CD14-positive monocyte (primary cell): ENCODE measurements around the gene ZBTB3. TPM values are rescaled to one million over a fixed set of nuclear protein-coding genes. Genes with fewer than 3 reads are reported as not detected.
"Not testable (repeated sequence)": the region's sequence is repeated elsewhere in the genome, so short reads cannot be mapped to it uniquely, and the experiment has no call there.

Experiments
- DNase-seq, 3 donors: peaks; one replicate each; pipeline ENCODE4 v3.0.0-alpha.2; 2011 to 2022
- H2AFZ ChIP-seq: 2 replicates; pipeline ENCODE4 v1.6.0; 2012; ENCODE audit warnings: mild to moderate bottlenecking, low read depth, low read length, inconsistent platforms; ENCODE audit not compliant: insufficient read depth, poor library complexity, severe bottlenecking
- H3K27ac ChIP-seq, 2 donors: 1 replicate in 1 of 2; 2 replicates in 1 of 2; pipeline ENCODE4 v1.5.1; 2012 to 2013; ENCODE audit warnings: low read length in 2 of 2, control low read depth in 1 of 2, inconsistent platforms in 1 of 2, low read depth in 1 of 2, mild to moderate bottlenecking in 1 of 2
- H3K27me3 ChIP-seq, 2 donors: one replicate each; pipeline versions ENCODE4 v1.6.0 to v1.6.1; 2011 to 2013; ENCODE audit warnings: low read length in 2 of 2; ENCODE audit not compliant: control insufficient read depth in 2 of 2, insufficient read depth in 2 of 2
- H3K36me3 ChIP-seq, 2 donors: replicated peaks in 1 of 2; 1 replicate in 1 of 2; 2 replicates in 1 of 2; pipeline versions ENCODE4 v1.5.1 to v1.6.1; 2012 to 2013; ENCODE audit warnings: low read length in 2 of 2, control low read depth in 1 of 2, inconsistent platforms in 1 of 2, mild to moderate bottlenecking in 1 of 2; ENCODE audit not compliant: insufficient read depth in 2 of 2, control insufficient read depth in 1 of 2
- H3K4me1 ChIP-seq, 2 donors: 1 replicate in 1 of 2; 2 replicates in 1 of 2; pipeline versions ENCODE4 v1.5.1 to v1.6.1; 2012 to 2013; ENCODE audit warnings: low read length in 2 of 2, control low read depth in 1 of 2, inconsistent platforms in 1 of 2, mild to moderate bottlenecking in 1 of 2, moderate library complexity in 1 of 2; ENCODE audit not compliant: insufficient read depth in 2 of 2, control insufficient read depth in 1 of 2
- H3K4me2 ChIP-seq: replicated peaks from 2 replicates; pipeline ENCODE3; 2012; ENCODE audit warnings: low read length, moderate library complexity, mild to moderate bottlenecking; ENCODE audit not compliant: poor library complexity, severe bottlenecking; ENCODE audit errors: extremely low read depth
- H3K4me3 ChIP-seq, 3 experiments: fragments of 200-600 bp in 1 of 3; sonication (generic) in 1 of 3; replicated peaks in 1 of 3; 1 replicate in 2 of 3; 2 replicates in 1 of 3; pipeline ENCODE4 v1.5.1; 2011 to 2013; ENCODE audit warnings: low read length in 3 of 3, mild to moderate bottlenecking in 3 of 3, control low read depth in 2 of 3, low read depth in 2 of 3, inconsistent platforms in 1 of 3, moderate library complexity in 1 of 3
- H3K79me2 ChIP-seq: 2 replicates; pipeline ENCODE4 v1.6.0; 2012; ENCODE audit warnings: mild to moderate bottlenecking, control low read depth, inconsistent platforms, low read length, moderate library complexity; ENCODE audit not compliant: insufficient read depth
- H3K9ac ChIP-seq: 2 replicates; pipeline ENCODE4 v1.6.0; 2017; ENCODE audit warnings: low read length, mild to moderate bottlenecking; ENCODE audit not compliant: insufficient read depth, poor library complexity, severe bottlenecking
- H3K9me3 ChIP-seq, 2 donors: replicated peaks in 1 of 2; 1 replicate in 1 of 2; 2 replicates in 1 of 2; pipeline versions ENCODE4 v1.5.1 to v1.6.1; 2012 to 2013; ENCODE audit warnings: low read length in 2 of 2, control low read depth in 1 of 2; ENCODE audit not compliant: control insufficient read depth in 1 of 2, insufficient read depth in 1 of 2
- H4K20me1 ChIP-seq: 2 replicates; pipeline ENCODE4 v1.6.0; 2012; ENCODE audit warnings: mild to moderate bottlenecking, low read length, control low read depth, moderate library complexity; ENCODE audit not compliant: insufficient read depth
- H3K27ac Mint-ChIP-seq, 7 donors: one replicate each; pipeline ENCODE4 v1.8.0; 2020; ENCODE audit warnings: mild to moderate bottlenecking in 7 of 7, mixed read lengths in 7 of 7, moderate library complexity in 6 of 7, inconsistent platforms in 2 of 7
- H3K27me3 Mint-ChIP-seq, 3 donors: one replicate each; pipeline ENCODE4 v1.8.0; 2021 to 2022; ENCODE audit warnings: low read depth in 3 of 3, mild to moderate bottlenecking in 3 of 3, mixed read lengths in 3 of 3, moderate library complexity in 3 of 3, inconsistent platforms in 1 of 3
- H3K36me3 Mint-ChIP-seq, 2 donors: one replicate each; pipeline ENCODE4 v1.8.0; 2020; ENCODE audit warnings: mixed read lengths in 2 of 2, inconsistent platforms in 1 of 2, mild to moderate bottlenecking in 1 of 2
- H3K4me1 Mint-ChIP-seq: one replicate; pipeline ENCODE4 v1.8.0; 2020; ENCODE audit warnings: mild to moderate bottlenecking, mixed read lengths
- H3K4me3 Mint-ChIP-seq, 2 donors: one replicate each; pipeline ENCODE4 v1.8.0; 2020; ENCODE audit warnings: mild to moderate bottlenecking in 2 of 2, mixed read lengths in 2 of 2, moderate library complexity in 1 of 2
- H3K9me3 Mint-ChIP-seq, 7 donors: one replicate each; pipeline ENCODE4 v1.8.0; 2020 to 2022; ENCODE audit warnings: mixed read lengths in 7 of 7, mild to moderate bottlenecking in 6 of 7, moderate library complexity in 6 of 7, inconsistent platforms in 2 of 7
- CTCF ChIP-seq: fragments of 200-600 bp; IDR thresholded peaks from one replicate; pipeline ENCODE4 v1.8.0; 2022; ENCODE audit warnings: antibody characterized with exemption, mild to moderate bottlenecking
- WGBS: methylation state at CpG from one replicate; pipeline ENCODE4 v1.1.5; 2013; ENCODE audit warnings: missing lambda C conversion rate; ENCODE audit not compliant: insufficient coverage; 5-methylcytosine and 5-hydroxymethylcytosine counted together
- intact Hi-C, 2 donors: fragments of 100-400 bp; cut with micrococcal nuclease; formaldehyde crosslinking; loops; one replicate each; pipeline versions ENCODE4 v1.15.0 to v1.15.1; 2023
- polyA plus RNA-seq, 3 donors: library from polyadenylated mRNA; depleted of rRNA in 1 of 3; unstranded in 2 of 3; stranded (reverse) in 1 of 3; fragments of 300-500 nt in 2 of 3; fragments of >200 nt in 1 of 3; fragmentation: Illumina TruSeq in 2 of 3; gene quantifications; 1 replicate in 2 of 3; 2 replicates in 1 of 3; pipeline ENCODE4 v1.2.3, GENCODE V29; 2012 to 2021

Gene ZBTB3
- polyA plus RNA-seq, 3 donors = 1.7 to 4.5 (median 2.0) TPM

GRCh38 chr11:62771144-62772021, 17.4 kb upstream of the ZBTB3 start, which contains the start of gene TAF6L:
TAF6L (plus strand) TSS chr11:62771396; CDS start chr11:62775784, 4,388 bp downstream.
- Mint-ChIP-seq H3K4me1 (peaks cover 34% of the 10 kb centered on the region), H3K27me3 (peaks cover 0 to 2% (median 0%) of the 10 kb centered on the region in 3 donors), H3K4me3 (peak within 1 kb of the TSS; percentile 84 to 94), H3K27ac (peak within 1 kb of the TSS; percentile 89 to 98 (median 95)), H3K9me3 (peaks cover 0 to 9% (median 0%) of the 10 kb centered on the region in 7 donors), H3K36me3 (peaks cover 22 to 38% of the 10 kb centered on the region in 2 donors)
- WGBS = under 1% methylated on average over 42 of the region's 60 CpGs
- Histone ChIP-seq H3K4me1 (peaks cover 27 to 37% of the 10 kb centered on the region in 2 donors), H3K36me3 (peaks cover 21 to 32% of the 10 kb centered on the region in 2 donors), H3K79me2 (peaks cover 25% of the 10 kb centered on the region), H3K4me2 (peak within 1 kb of the TSS; percentile 90), H2AFZ (peak within 1 kb of the TSS; percentile 87), H3K9me3 (no peaks in the 10 kb centered on the region), H3K9ac (peak within 1 kb of the TSS; percentile 68), H4K20me1 (no peaks in the 10 kb centered on the region), H3K4me3 (peak within 1 kb of the TSS; percentile 64 to 87 (median 65)), H3K27me3 (no peaks in the 10 kb centered on the region), H3K27ac (peak within 1 kb of the TSS; percentile 63 to 86)
- TF ChIP-seq CTCF = no peak
- peak; percentile 94 to 98 (median 96) for DNase-seq
- intact Hi-C loops = loop anchor here (1.0 to 5.0 kb wide), 2 partner anchors 33 to 44 kb away; partner anchors contain the start of genes HNRNPUL2 (in 2 of the 2) and TTC9C (in 2 of the 2)

GRCh38 chr11:62770778-62771143, 16.8 kb upstream of the ZBTB3 start:
- intact Hi-C loops = loop anchor here (1.0 to 5.0 kb wide), 2 partner anchors 34 to 43 kb away; partner anchors contain the start of genes HNRNPUL2 (in 2 of the 2) and TTC9C (in 2 of the 2)
- peak overlapping the region; percentile 87 for H2AFZ ChIP-seq
- H3K9ac ChIP-seq = peak overlapping the region; percentile 68
- H3K4me1 ChIP-seq = peaks cover 27 to 37% of the 10 kb centered on the region in 2 donors
- peak overlapping the region; percentile 63 to 86 for H3K27ac ChIP-seq
- H3K27me3 Mint-ChIP-seq = peaks cover 0 to 2% (median 0%) of the 10 kb centered on the region in 3 donors
- peaks cover 34% of the 10 kb centered on the region for H3K4me1 Mint-ChIP-seq
- peak overlapping the region; percentile 84 to 94 for H3K4me3 Mint-ChIP-seq
- H4K20me1 ChIP-seq = no peaks in the 10 kb centered on the region
- peak overlapping the region; percentile 89 to 98 (median 95) for H3K27ac Mint-ChIP-seq
- TF ChIP-seq CTCF = no peak
- no peaks in the 10 kb centered on the region for H3K27me3 ChIP-seq
- peaks cover 21 to 38% of the 10 kb centered on the region in 2 donors for H3K36me3 Mint-ChIP-seq
- H3K4me2 ChIP-seq = peak overlapping the region; percentile 90
- H3K9me3 ChIP-seq = no peaks in the 10 kb centered on the region
- peaks cover 0 to 9% (median 0%) of the 10 kb centered on the region in 7 donors for H3K9me3 Mint-ChIP-seq
- peak in 2 of 3 donors; percentile 7 to 41 for DNase-seq
- H3K4me3 ChIP-seq = peak overlapping the region; percentile 64 to 87 (median 65)
- H3K79me2 ChIP-seq = peaks cover 25% of the 10 kb centered on the region
- WGBS = 0% methylated on average over 4 of the region's 18 CpGs
- H3K36me3 ChIP-seq = peaks cover 20 to 32% of the 10 kb centered on the region in 2 donors

- H3K27me3 ChIP-seq, H4K20me1 ChIP-seq, H3K27ac ChIP-seq, H3K9me3 Mint-ChIP-seq, H3K9me3 ChIP-seq, H3K27me3 Mint-ChIP-seq, H3K9ac ChIP-seq, DNase-seq: not testable (repeated sequence)
- H2AFZ ChIP-seq = peak overlapping the region; percentile 59
- Mint-ChIP-seq H3K36me3 (peaks cover 15 to 28% of the 10 kb centered on the region in 2 donors), H3K4me1 (peaks cover 15% of the 10 kb centered on the region), H3K4me3 (peak overlapping the region; percentile 80 to 95), H3K27ac (peak overlapping the region; percentile 41 to 90 (median 80))
- intact Hi-C loops = loop anchor here in 1 of 2 donors (1.0 kb wide), 1 partner anchor 26 kb away; the partner anchor contains the start of gene TMEM179B
- H3K4me1 ChIP-seq = peaks cover 12 to 16% of the 10 kb centered on the region in 2 donors
- WGBS = no CpG with 5 or more reads among the region's 9 CpGs
- peak overlapping the region; percentile 9 to 93 (median 10) for H3K4me3 ChIP-seq
- peaks cover 30% of the 10 kb centered on the region for H3K79me2 ChIP-seq
- H3K4me2 ChIP-seq = peak overlapping the region; percentile 85
- H3K36me3 ChIP-seq = peaks cover 6 to 20% of the 10 kb centered on the region in 2 donors
These were observed 6.9 kb upstream of the ZBTB3 start for GRCh38 chr11:62760867-62761227.
